Hematopoietic multipotent progenitor cell treated with erythropoietin and hydrocortisone succinate and interleukin-3 and kit ligand, for 6 days (in vitro differentiated cells): ENCODE measurements around the gene MORF4L1.
A peak's percentile ranks its signal among the peaks of the same experiment; 100 is the strongest.
"Not testable (repeated sequence)": the region's sequence is repeated elsewhere in the genome, so short reads cannot be mapped to it uniquely, and the experiment has no call there.

Source experiments
- DNase-seq: peaks from one replicate; pipeline ENCODE4 v3.0.0-alpha.2; 2015

Gene MORF4L1

GRCh38 chr15:78902281-78903032 is 29.8 kb downstream of the MORF4L1 start:
- DNase-seq, result not testable (repeated sequence)

GRCh38 chr15:78904599-78905358 is 32.1 kb downstream of the MORF4L1 start:
- no peak for DNase-seq

- DNase-seq, result peak; percentile 39
Measured at GRCh38 chr15:78906316-78906620, 33.6 kb downstream of the MORF4L1 start.

- peak; percentile 45 for DNase-seq
Measured at GRCh38 chr15:78907577-78907976, 34.9 kb downstream of the MORF4L1 start.

GRCh38 chr15:78909160-78909695 is 36.5 kb downstream of the MORF4L1 start:
- no peak for DNase-seq

- DNase-seq, result peak; percentile 71
Measured at GRCh38 chr15:78909791-78910228, 37.1 kb downstream of the MORF4L1 start.

- no peak for DNase-seq
Measured at GRCh38 chr15:78910271-78910670, 37.6 kb downstream of the MORF4L1 start.

GRCh38 chr15:78912316-78912715 is 39.6 kb downstream of the MORF4L1 start:
- no peak for DNase-seq

GRCh38 chr15:78913012-78913411 is 40.3 kb downstream of the MORF4L1 start:
- no peak for DNase-seq

- DNase-seq, result peak; percentile 41
Measured at GRCh38 chr15:78914027-78914764, 41.5 kb downstream of the MORF4L1 start.

GRCh38 chr15:78915341-78916087 is 42.8 kb downstream of the MORF4L1 start:
- peak; percentile 71 for DNase-seq

GRCh38 chr15:78916088-78916487 is 43.4 kb downstream of the MORF4L1 start:
- DNase-seq, result no peak

GRCh38 chr15:78917888-78918287 is 45.2 kb downstream of the MORF4L1 start:
- DNase-seq, result no peak

GRCh38 chr15:78921517-78921916 is 48.8 kb downstream of the MORF4L1 start:
- no peak for DNase-seq

- DNase-seq, result no peak
Measured at GRCh38 chr15:78921940-78922339, 49.2 kb downstream of the MORF4L1 start.

- DNase-seq, result no peak
Measured at GRCh38 chr15:78922527-78922926, 49.8 kb downstream of the MORF4L1 start.

- no peak for DNase-seq
Measured at GRCh38 chr15:78923015-78923414, 50.3 kb downstream of the MORF4L1 start.

- no peak for DNase-seq
Measured at GRCh38 chr15:78923480-78924360, 51.0 kb downstream of the MORF4L1 start.

GRCh38 chr15:78925076-78925624 is 52.5 kb downstream of the MORF4L1 start:
- DNase-seq, result no peak

GRCh38 chr15:78925956-78926743 is 53.5 kb downstream of the MORF4L1 start:
- DNase-seq, result no peak
